HG03520 (cell line): Measurements from ENCODE around the gene DRG2.

Experiments used
- ATAC-seq: cut with Tn5 transposase; IDR thresholded peaks from one replicate; pipeline ENCODE4 v1.9.1; 2021; ENCODE audit warnings: mild to moderate bottlenecking, moderate library complexity; ENCODE audit not compliant: unreplicated experiment

DRG2 gene

GRCh38 chr17:18115517-18115916 lies 27.8 kb downstream of the DRG2 start:
- no peak for ATAC-seq

- no peak for ATAC-seq
Observed at GRCh38 chr17:18116078-18116477, 28.3 kb downstream of the DRG2 start.

DNA sequence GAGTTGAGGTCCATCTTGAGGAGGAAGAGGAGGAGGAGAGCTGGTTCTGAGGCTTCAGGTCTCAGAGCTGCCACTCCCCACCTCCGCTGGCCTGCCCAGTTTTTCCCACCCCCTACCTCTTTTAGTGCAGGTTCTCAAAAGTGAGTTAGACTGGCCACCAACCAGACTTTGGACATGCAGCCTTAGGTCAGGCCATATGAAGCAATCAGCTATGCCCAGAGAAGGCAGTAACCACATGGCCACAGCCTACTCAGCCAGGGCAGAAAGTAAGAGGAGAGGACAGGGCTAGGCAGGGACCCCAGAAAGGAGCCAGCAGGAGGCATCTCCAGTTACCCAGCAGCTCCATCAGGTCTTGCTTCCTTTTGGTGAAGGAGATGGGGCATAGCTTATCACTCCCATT lies 29.8 kb downstream of the DRG2 start:
- no peak for ATAC-seq

- no peak for ATAC-seq
Observed at GRCh38 chr17:18117982-18118975, 30.5 kb downstream of the DRG2 start.

DNA sequence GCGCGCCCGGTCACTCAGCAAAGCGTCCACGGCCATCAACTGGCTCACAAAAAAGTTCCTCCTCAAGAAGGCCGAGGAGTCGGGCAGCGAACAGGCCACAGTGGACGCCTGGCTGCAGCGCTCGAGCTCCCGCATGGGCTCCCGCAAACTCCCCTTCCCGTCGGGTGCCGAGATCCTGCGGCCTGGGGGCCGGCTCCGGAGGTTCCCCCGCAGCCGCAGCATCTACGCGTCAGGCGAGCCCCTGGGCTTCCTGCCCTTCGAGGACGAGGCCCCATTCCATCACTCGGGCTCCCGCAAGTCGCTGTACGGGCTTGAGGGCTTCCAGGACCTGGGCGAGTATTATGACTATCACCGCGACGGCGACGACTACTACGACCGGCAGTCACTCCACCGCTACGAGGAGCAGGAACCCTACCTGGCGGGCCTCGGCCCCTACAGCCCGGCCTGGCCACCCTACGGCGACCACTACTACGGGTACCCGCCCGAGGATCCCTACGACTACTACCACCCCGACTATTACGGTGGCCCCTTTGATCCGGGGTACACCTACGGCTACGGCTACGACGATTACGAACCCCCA lies 31.5 kb downstream of the DRG2 start:
- ATAC-seq = no peak

DNA sequence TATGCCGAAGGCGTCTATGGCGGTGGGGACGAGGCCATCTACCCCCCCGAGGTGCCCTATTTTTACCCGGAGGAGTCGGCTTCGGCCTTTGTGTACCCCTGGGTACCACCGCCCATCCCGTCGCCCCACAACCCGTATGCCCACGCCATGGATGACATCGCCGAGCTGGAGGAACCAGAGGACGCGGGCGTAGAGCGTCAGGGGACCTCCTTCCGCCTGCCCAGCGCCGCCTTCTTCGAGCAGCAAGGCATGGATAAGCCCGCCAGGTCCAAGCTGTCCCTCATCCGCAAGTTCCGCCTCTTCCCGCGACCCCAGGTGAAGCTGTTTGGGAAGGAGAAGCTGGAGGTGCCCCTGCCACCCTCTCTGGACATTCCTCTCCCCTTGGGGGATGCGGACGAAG lies 32.2 kb downstream of the DRG2 start:
- ATAC-seq = no peak

- ATAC-seq = no peak
Observed at GRCh38 chr17:18120461-18121017, 32.8 kb downstream of the DRG2 start.

GRCh38 chr17:18121144-18121910 lies 33.6 kb downstream of the DRG2 start:
- ATAC-seq = no peak

DNA sequence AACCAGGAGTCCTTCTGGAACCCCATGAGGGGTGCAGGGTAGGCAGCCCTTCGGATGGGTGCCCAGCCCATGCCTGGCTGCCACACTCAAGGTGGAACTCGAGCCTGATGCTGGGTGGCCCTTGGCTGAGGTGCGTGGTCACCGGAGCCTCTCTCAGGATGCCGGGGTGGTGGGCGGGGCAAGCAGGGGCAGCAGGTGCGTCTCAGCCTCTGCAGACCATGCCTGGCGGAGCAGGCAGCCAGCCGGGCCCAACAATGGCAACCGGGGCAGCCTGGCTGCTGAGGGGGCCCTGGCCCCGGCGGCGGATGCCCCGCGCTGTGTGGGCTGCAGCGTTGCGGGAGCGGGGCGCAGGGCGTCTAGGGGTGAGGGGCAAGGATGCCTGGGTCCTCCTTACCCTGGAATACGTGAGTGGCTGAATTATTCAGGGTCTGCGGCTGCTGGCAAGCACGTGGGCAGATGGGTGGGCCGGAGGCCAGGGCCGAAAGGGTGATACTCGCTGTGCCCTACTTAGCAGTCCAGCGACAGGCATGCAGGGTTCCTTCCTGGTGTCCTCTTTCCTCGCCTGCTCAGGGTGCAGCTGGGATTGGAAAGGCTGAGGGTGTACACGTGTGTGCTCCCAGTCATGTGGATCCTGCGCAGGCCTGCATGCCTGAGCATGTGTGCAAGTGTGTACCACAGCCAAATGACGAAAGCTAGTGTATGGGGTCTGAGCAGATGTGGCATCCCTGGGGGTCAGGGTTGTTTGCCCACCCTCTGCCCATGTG lies 35.4 kb downstream of the DRG2 start:
- ATAC-seq = no peak

- no peak for ATAC-seq
Observed at GRCh38 chr17:18124345-18125126, 36.8 kb downstream of the DRG2 start.

- no peak for ATAC-seq
Observed at GRCh38 chr17:18129041-18129502, 41.3 kb downstream of the DRG2 start.

GRCh38 chr17:18132711-18133110 lies 45.0 kb downstream of the DRG2 start:
- no peak for ATAC-seq

- no peak for ATAC-seq
Observed at GRCh38 chr17:18136357-18136756, 48.6 kb downstream of the DRG2 start.

DNA sequence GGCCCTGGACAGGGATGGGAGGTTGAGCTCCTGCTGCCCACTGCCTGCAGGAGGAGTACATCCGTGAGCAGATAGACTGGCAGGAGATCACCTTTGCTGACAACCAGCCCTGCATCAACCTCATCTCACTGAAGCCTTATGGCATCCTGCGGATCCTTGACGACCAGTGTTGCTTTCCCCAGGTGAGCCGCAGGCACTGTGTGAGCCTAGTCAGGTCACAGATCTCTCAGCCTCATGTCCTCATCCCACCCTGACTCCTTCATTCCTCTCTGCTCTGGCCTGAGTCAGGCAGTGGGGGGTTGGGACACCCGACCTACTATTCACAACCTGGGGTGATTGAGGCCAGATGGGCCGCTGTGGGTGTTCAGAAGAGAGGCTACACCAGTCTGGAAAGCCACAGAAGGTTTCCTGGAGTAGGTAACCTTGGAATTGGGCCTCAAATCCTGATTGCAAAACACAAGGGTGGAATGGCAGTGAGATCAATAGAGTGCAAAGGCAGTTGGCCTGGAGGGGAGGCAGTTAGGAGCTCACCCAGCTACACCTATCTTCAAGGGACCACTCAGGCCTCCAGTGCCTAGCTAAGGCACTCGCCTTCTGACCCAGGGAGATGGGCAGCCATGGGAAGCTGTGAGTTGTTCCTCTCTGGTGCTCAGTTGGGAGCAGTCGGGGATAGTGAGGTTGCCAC lies 50.5 kb downstream of the DRG2 start:
- no peak for ATAC-seq

- no peak for ATAC-seq
Observed at GRCh38 chr17:18139092-18139491, 51.3 kb downstream of the DRG2 start.

DNA sequence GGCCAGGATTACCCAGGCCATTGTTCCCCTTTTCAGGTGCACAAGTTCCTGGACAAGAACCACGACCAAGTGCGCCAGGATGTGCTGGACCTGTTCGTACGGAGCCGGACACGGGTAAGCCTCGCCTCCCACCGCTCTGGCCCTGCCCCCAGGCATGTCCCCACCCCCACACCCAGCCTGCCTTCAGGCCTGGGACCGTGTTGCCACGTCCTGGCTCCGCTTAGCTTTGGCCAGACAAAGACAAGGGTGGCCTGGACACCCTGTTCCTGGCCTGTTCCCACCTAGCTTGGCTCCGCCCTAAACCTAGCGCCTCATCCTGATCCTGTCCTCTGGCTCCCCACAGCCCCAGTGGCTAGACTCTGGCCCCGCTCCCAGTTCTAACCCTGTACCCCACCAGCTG lies 51.8 kb downstream of the DRG2 start:
- ATAC-seq = no peak

- ATAC-seq = no peak
Observed at GRCh38 chr17:18139949-18140348, 52.2 kb downstream of the DRG2 start.

- ATAC-seq = no peak
Observed at GRCh38 chr17:18140648-18141047, 52.9 kb downstream of the DRG2 start.

DNA sequence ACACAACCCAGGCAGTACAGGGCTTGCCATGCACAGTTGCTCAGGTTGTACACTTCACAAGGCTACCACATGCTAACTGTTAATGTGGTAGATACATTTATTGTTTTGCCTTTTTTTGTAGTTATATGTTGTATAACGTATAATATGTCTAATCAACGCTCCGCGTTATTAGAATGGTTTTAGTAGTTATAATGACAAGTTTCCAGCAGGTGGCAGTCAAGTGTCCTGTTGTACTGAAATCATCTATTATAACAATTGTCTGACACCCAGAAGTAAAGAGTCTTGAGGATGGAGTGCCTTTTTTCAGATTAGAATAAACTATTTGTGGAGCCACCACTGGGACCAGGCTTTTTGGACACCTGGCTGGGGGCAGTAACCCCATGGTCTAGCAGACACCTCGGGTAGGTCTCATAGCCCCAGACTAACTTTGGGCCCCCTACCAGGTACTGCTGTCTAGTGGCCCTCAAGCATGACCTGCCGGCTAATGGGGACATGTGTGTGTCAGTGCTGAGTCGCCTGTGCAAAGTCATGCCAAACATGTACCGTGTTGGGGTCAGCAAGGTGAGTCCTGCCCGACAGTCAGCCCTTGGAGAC lies 53.6 kb downstream of the DRG2 start:
- ATAC-seq = no peak
